H1 (cell line): Measurements from ENCODE around the gene SRRM2. TPM values are rescaled to one million over a fixed set of nuclear protein-coding genes. Genes with fewer than 3 reads are reported as not detected.

Experiments used
- ASH2L ChIP-seq: fragments of 200-600, 300-600 bp; sonication (generic); IDR thresholded peaks from one replicate; pipeline ENCODE4 v1.7.1; 2017; ENCODE audit warnings: low read length
- SP2 ChIP-seq: IDR thresholded peaks from 2 replicates; pipeline ENCODE4 v1.6.1; 2012; ENCODE audit warnings: mild to moderate bottlenecking, low read length, inconsistent platforms
- YY1 ChIP-seq: IDR thresholded peaks from 2 replicates; pipeline ENCODE4 v1.6.1; 2011; ENCODE audit warnings: low read depth, mild to moderate bottlenecking, low read length
- polyA plus RNA-seq, 7 experiments: library from polyadenylated mRNA; depleted of rRNA in 3 of 7; stranded (reverse) in 5 of 7; unstranded in 2 of 7; fragments of >200 nt in 5 of 7; fragments of 200-250 nt in 2 of 7; gene quantifications; 1 replicate in 5 of 7; 2 replicates in 1 of 7; 4 replicates in 1 of 7; pipeline versions ENCODE4 v1.2.1 to v1.2.3, GENCODE V29; 2011 to 2013; ENCODE audit warnings: missing spikeins in 2 of 7, mixed read lengths in 2 of 7
- total RNA-seq: library from RNA; stranded (reverse); fragmentation: NEBNext Ultra II Directional; extraction: Animal tissue kit (Norgen Biotek cat#: 25700); gene quantifications from 2 replicates; pipeline ENCODE4 v1.2.1, GENCODE V29; 2021
- TF ChIP-seq, protein P1 (sequence below): fragments of 300-600 bp; sonication (generic); IDR thresholded peaks from 2 replicates; pipeline ENCODE4 v1.7.1; 2012; ENCODE audit warnings: low read length, moderate library complexity, mild to moderate bottlenecking, inconsistent platforms; ENCODE audit not compliant: insufficient replicate concordance
- TF ChIP-seq, protein P2 (sequence below): IDR thresholded peaks from 2 replicates; pipeline ENCODE4 v1.6.1; 2012; ENCODE audit warnings: inconsistent platforms

Gene SRRM2
- total and polyA plus RNA-seq, 2 of the 8 experiments (the other 6 are each of a cell fraction or from before 2014, with no cell fraction given), result 300 to 579 TPM

DNA sequence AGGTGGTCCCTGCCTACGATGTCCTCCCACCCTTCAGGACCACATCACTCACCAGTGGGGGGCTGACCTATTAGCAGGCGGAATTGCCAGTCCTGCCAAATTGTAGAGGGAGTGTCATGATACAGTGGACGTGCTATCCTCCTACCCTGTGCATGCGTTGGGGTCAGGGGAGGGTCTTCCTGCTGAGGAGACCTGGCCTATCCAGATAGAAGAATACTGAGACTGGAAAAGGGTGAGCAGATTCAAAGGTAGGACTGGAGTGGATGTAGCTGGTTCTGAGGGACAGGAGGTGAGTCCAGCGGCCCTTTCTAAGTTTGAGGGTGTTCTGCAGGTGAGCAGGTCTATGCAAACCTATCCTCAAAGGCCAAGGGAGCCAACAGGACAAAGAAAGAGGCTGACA, 53.8 kb downstream of the SRRM2 start (continued):
- TF ChIP-seq, protein P1, sequence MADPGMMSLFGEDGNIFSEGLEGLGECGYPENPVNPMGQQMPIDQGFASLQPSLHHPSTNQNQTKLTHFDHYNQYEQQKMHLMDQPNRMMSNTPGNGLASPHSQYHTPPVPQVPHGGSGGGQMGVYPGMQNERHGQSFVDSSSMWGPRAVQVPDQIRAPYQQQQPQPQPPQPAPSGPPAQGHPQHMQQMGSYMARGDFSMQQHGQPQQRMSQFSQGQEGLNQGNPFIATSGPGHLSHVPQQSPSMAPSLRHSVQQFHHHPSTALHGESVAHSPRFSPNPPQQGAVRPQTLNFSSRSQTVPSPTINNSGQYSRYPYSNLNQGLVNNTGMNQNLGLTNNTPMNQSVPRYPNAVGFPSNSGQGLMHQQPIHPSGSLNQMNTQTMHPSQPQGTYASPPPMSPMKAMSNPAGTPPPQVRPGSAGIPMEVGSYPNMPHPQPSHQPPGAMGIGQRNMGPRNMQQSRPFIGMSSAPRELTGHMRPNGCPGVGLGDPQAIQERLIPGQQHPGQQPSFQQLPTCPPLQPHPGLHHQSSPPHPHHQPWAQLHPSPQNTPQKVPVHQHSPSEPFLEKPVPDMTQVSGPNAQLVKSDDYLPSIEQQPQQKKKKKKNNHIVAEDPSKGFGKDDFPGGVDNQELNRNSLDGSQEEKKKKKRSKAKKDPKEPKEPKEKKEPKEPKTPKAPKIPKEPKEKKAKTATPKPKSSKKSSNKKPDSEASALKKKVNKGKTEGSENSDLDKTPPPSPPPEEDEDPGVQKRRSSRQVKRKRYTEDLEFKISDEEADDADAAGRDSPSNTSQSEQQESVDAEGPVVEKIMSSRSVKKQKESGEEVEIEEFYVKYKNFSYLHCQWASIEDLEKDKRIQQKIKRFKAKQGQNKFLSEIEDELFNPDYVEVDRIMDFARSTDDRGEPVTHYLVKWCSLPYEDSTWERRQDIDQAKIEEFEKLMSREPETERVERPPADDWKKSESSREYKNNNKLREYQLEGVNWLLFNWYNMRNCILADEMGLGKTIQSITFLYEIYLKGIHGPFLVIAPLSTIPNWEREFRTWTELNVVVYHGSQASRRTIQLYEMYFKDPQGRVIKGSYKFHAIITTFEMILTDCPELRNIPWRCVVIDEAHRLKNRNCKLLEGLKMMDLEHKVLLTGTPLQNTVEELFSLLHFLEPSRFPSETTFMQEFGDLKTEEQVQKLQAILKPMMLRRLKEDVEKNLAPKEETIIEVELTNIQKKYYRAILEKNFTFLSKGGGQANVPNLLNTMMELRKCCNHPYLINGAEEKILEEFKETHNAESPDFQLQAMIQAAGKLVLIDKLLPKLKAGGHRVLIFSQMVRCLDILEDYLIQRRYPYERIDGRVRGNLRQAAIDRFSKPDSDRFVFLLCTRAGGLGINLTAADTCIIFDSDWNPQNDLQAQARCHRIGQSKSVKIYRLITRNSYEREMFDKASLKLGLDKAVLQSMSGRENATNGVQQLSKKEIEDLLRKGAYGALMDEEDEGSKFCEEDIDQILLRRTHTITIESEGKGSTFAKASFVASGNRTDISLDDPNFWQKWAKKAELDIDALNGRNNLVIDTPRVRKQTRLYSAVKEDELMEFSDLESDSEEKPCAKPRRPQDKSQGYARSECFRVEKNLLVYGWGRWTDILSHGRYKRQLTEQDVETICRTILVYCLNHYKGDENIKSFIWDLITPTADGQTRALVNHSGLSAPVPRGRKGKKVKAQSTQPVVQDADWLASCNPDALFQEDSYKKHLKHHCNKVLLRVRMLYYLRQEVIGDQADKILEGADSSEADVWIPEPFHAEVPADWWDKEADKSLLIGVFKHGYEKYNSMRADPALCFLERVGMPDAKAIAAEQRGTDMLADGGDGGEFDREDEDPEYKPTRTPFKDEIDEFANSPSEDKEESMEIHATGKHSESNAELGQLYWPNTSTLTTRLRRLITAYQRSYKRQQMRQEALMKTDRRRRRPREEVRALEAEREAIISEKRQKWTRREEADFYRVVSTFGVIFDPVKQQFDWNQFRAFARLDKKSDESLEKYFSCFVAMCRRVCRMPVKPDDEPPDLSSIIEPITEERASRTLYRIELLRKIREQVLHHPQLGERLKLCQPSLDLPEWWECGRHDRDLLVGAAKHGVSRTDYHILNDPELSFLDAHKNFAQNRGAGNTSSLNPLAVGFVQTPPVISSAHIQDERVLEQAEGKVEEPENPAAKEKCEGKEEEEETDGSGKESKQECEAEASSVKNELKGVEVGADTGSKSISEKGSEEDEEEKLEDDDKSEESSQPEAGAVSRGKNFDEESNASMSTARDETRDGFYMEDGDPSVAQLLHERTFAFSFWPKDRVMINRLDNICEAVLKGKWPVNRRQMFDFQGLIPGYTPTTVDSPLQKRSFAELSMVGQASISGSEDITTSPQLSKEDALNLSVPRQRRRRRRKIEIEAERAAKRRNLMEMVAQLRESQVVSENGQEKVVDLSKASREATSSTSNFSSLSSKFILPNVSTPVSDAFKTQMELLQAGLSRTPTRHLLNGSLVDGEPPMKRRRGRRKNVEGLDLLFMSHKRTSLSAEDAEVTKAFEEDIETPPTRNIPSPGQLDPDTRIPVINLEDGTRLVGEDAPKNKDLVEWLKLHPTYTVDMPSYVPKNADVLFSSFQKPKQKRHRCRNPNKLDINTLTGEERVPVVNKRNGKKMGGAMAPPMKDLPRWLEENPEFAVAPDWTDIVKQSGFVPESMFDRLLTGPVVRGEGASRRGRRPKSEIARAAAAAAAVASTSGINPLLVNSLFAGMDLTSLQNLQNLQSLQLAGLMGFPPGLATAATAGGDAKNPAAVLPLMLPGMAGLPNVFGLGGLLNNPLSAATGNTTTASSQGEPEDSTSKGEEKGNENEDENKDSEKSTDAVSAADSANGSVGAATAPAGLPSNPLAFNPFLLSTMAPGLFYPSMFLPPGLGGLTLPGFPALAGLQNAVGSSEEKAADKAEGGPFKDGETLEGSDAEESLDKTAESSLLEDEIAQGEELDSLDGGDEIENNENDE, result no peak
- no peak for TF ChIP-seq ASH2L
- no peak for TF ChIP-seq SP2
- TF ChIP-seq, protein P2, sequence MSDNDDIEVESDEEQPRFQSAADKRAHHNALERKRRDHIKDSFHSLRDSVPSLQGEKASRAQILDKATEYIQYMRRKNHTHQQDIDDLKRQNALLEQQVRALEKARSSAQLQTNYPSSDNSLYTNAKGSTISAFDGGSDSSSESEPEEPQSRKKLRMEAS, result no peak
- TF ChIP-seq YY1, result no peak
